ENCODE data around the gene ADAMTS19.

DNA sequence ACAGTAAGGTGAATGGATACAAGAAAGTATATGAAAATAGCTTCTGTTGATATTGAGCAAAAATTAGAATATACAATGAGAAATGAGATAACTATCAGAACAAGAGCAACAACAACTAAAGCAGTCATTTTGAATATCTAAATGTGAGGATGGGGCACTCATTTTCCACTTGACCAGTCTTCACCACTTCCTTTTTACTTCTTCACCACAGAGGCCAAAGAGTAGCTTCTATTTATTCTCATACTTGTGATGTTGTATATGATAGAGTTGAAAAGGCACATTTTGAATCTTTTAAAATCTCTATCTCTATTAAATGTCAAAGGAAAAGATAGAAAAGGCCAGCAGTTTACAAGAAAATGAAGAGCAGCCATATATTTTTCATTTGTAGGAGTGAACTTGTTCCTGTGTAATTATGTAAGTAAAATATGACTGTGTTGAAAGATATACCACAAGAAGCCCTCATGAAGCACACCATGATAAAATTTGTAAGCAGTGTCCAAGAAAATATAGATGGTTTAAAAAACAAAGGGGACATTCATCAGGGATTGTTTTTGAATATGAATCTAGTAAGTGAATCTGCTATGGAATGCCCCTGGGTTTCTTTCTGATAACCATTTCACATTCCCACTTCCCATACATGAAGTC lies 39.2 kb downstream of the ADAMTS19 start:
- TF ChIP-seq CTCF (IDR thresholded peaks at IDR 0.05): no peak
- no peak for TF ChIP-seq POLR2A (IDR thresholded peaks at IDR 0.05)
